HK-2 (cell line): ENCODE data around the gene HIPK3.
"Not testable (repeated sequence)": the region's sequence is repeated elsewhere in the genome, so short reads cannot be mapped to it uniquely, and the experiment has no call there.

ENCODE experiments used
- DNase-seq: peaks from one replicate; pipeline ENCODE4 v3.0.0-alpha.2; 2018; ENCODE audit not compliant: unreplicated experiment

Gene HIPK3

GRCh38 chr11:33303541-33303940, 46.4 kb downstream of the HIPK3 start:
- DNase-seq: no peak

- not testable (repeated sequence) for DNase-seq
These were observed 49.6 kb downstream of the HIPK3 start for GRCh38 chr11:33306821-33307220.

- no peak for DNase-seq
These were observed 50.8 kb downstream of the HIPK3 start for GRCh38 chr11:33307984-33308383.

GRCh38 chr11:33309118-33309517, 51.9 kb downstream of the HIPK3 start:
- DNase-seq: no peak

- no peak for DNase-seq
These were observed 53.7 kb downstream of the HIPK3 start for GRCh38 chr11:33310720-33311500.

GRCh38 chr11:33311680-33312079, 54.5 kb downstream of the HIPK3 start:
- no peak for DNase-seq

- DNase-seq: no peak
These were observed 58.6 kb downstream of the HIPK3 start for GRCh38 chr11:33315822-33316221.

- no peak for DNase-seq
These were observed 60.5 kb downstream of the HIPK3 start for GRCh38 chr11:33317662-33318061.

- no peak for DNase-seq
These were observed 63.0 kb downstream of the HIPK3 start for GRCh38 chr11:33320016-33320813.

- no peak for DNase-seq
These were observed 63.7 kb downstream of the HIPK3 start for GRCh38 chr11:33320814-33321330.

- DNase-seq: no peak
These were observed 64.2 kb downstream of the HIPK3 start for GRCh38 chr11:33321422-33321821.

- DNase-seq: no peak
These were observed 66.2 kb downstream of the HIPK3 start for GRCh38 chr11:33323421-33323820.

GRCh38 chr11:33324302-33324985, 67.3 kb downstream of the HIPK3 start:
- DNase-seq: no peak

GRCh38 chr11:33325451-33325850, 68.3 kb downstream of the HIPK3 start:
- no peak for DNase-seq

- DNase-seq: no peak
These were observed 72.6 kb downstream of the HIPK3 start for GRCh38 chr11:33329705-33330329.

GRCh38 chr11:33333816-33334215, 76.6 kb downstream of the HIPK3 start:
- DNase-seq: no peak

- no peak for DNase-seq
These were observed 77.4 kb downstream of the HIPK3 start for GRCh38 chr11:33334627-33335026.

- DNase-seq: no peak
These were observed 82.1 kb downstream of the HIPK3 start for GRCh38 chr11:33339247-33339646.

GRCh38 chr11:33344611-33345010, 87.4 kb downstream of the HIPK3 start:
- DNase-seq: no peak

GRCh38 chr11:33347490-33348125, 90.4 kb downstream of the HIPK3 start:
- no peak for DNase-seq

GRCh38 chr11:33350287-33350686, 93.1 kb downstream of the HIPK3 start:
- DNase-seq: no peak
